Suppressor macrophage (primary cell): ENCODE results near the gene EMB.
A peak's percentile ranks its signal among the peaks of the same experiment; 100 is the strongest.
"Not testable (repeated sequence)": the region's sequence is repeated elsewhere in the genome, so short reads cannot be mapped to it uniquely, and the experiment has no call there.

ENCODE experiments used
- DNase-seq, 4 experiments: peaks; one replicate each; pipeline ENCODE4 v3.0.0-alpha.2; 2020 to 2022

Gene EMB

GRCh38 chr5:50421184-50421950 lies 19.7 kb downstream of the EMB start:
- DNase-seq: not testable (repeated sequence)

GRCh38 chr5:50420343-50420935 lies 20.6 kb downstream of the EMB start:
- DNase-seq: peak in 2 of 4 experiments; percentile 3 to 13

GRCh38 chr5:50419656-50420055 lies 21.4 kb downstream of the EMB start:
- not testable (repeated sequence) for DNase-seq

GRCh38 chr5:50416637-50417036 lies 24.5 kb downstream of the EMB start:
- DNase-seq: not testable (repeated sequence)

- DNase-seq: peak in 2 of 4 experiments; percentile 3 to 7
These were observed 25.2 kb downstream of the EMB start for GRCh38 chr5:50415912-50416311.

GRCh38 chr5:50410932-50411331 lies 30.2 kb downstream of the EMB start:
- not testable (repeated sequence) for DNase-seq

- DNase-seq: peak in 2 of 4 experiments; percentile 3 to 12
These were observed 34.2 kb downstream of the EMB start for GRCh38 chr5:50406877-50407276.

- DNase-seq: no peak
These were observed 39.8 kb downstream of the EMB start for GRCh38 chr5:50401336-50401735.

GRCh38 chr5:50393925-50394609 lies 47.0 kb downstream of the EMB start:
- not testable (repeated sequence) for DNase-seq

GRCh38 chr5:50392289-50392688 lies 48.8 kb downstream of the EMB start:
- DNase-seq: not testable (repeated sequence)

- DNase-seq: not testable (repeated sequence)
These were observed 56.7 kb downstream of the EMB start for GRCh38 chr5:50384381-50384780.

GRCh38 chr5:50376696-50377095 lies 64.4 kb downstream of the EMB start:
- DNase-seq: not testable (repeated sequence)

GRCh38 chr5:50369287-50370033 lies 71.6 kb downstream of the EMB start:
- not testable (repeated sequence) for DNase-seq

- peak; percentile 5 to 35 (median 20) for DNase-seq
These were observed 75.4 kb downstream of the EMB start for GRCh38 chr5:50365426-50366251.

- not testable (repeated sequence) for DNase-seq
These were observed 76.4 kb downstream of the EMB start for GRCh38 chr5:50364535-50365309.

- no peak for DNase-seq
These were observed 81.9 kb downstream of the EMB start for GRCh38 chr5:50359187-50359586.

GRCh38 chr5:50352382-50352781 lies 88.7 kb downstream of the EMB start:
- no peak for DNase-seq
